ENCODE results near the gene IGFBP6.

- TF ChIP-seq, protein P1, sequence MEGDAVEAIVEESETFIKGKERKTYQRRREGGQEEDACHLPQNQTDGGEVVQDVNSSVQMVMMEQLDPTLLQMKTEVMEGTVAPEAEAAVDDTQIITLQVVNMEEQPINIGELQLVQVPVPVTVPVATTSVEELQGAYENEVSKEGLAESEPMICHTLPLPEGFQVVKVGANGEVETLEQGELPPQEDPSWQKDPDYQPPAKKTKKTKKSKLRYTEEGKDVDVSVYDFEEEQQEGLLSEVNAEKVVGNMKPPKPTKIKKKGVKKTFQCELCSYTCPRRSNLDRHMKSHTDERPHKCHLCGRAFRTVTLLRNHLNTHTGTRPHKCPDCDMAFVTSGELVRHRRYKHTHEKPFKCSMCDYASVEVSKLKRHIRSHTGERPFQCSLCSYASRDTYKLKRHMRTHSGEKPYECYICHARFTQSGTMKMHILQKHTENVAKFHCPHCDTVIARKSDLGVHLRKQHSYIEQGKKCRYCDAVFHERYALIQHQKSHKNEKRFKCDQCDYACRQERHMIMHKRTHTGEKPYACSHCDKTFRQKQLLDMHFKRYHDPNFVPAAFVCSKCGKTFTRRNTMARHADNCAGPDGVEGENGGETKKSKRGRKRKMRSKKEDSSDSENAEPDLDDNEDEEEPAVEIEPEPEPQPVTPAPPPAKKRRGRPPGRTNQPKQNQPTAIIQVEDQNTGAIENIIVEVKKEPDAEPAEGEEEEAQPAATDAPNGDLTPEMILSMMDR (IDR thresholded peaks at IDR 0.05; ENCODE audit: low read depth, low read length, poor library complexity, severe bottlenecking): no peak
- TF ChIP-seq EZH2phosphoT487 (IDR thresholded peaks at IDR 0.05; ENCODE audit: borderline replicate concordance, low read length): no peak
These were observed 6.4 kb downstream of the IGFBP6 start for GRCh38 chr12:53103860-53104305.
